GM18873 (cell line): Measurements from ENCODE around the gene IMPA2.

ENCODE experiments used
- ATAC-seq: cut with Tn5 transposase; IDR thresholded peaks from one replicate; pipeline ENCODE4 v1.9.1; 2021; ENCODE audit warnings: mild to moderate bottlenecking, moderate library complexity, moderate number of reproducible peaks; ENCODE audit not compliant: unreplicated experiment, low FRiP score

Gene IMPA2

GRCh38 chr18:12005538-12006487, 24.5 kb downstream of the IMPA2 start:
- ATAC-seq = peak; percentile 58

GRCh38 chr18:12006488-12006840, 25.2 kb downstream of the IMPA2 start:
- no peak for ATAC-seq

- no peak for ATAC-seq
These were observed 25.8 kb downstream of the IMPA2 start for GRCh38 chr18:12007063-12007462.

- ATAC-seq = no peak
These were observed 27.0 kb downstream of the IMPA2 start for GRCh38 chr18:12008181-12008767.

- ATAC-seq = no peak
These were observed 27.7 kb downstream of the IMPA2 start for GRCh38 chr18:12008842-12009580.

GRCh38 chr18:12009581-12010140, 28.4 kb downstream of the IMPA2 start:
- ATAC-seq = no peak

- no peak for ATAC-seq
These were observed 29.0 kb downstream of the IMPA2 start for GRCh38 chr18:12010187-12010802.

GRCh38 chr18:12011199-12011956, 30.1 kb downstream of the IMPA2 start:
- ATAC-seq = no peak

GRCh38 chr18:12011957-12012549, 30.7 kb downstream of the IMPA2 start:
- ATAC-seq = no peak

- no peak for ATAC-seq
These were observed 31.4 kb downstream of the IMPA2 start for GRCh38 chr18:12012697-12013096.

GRCh38 chr18:12013186-12013916, 32.0 kb downstream of the IMPA2 start:
- no peak for ATAC-seq

GRCh38 chr18:12014086-12014485, 32.8 kb downstream of the IMPA2 start:
- ATAC-seq = no peak

GRCh38 chr18:12014521-12015415, 33.5 kb downstream of the IMPA2 start:
- no peak for ATAC-seq

- no peak for ATAC-seq
These were observed 34.2 kb downstream of the IMPA2 start for GRCh38 chr18:12015416-12016062.

- no peak for ATAC-seq
These were observed 35.8 kb downstream of the IMPA2 start for GRCh38 chr18:12017081-12017480.

- no peak for ATAC-seq
These were observed 37.6 kb downstream of the IMPA2 start for GRCh38 chr18:12018861-12019260.

GRCh38 chr18:12021077-12021476, 39.8 kb downstream of the IMPA2 start:
- ATAC-seq = no peak
